HG03280 (cell line): ENCODE data around the gene TUBA4B.
A peak's percentile ranks its signal among the peaks of the same experiment; 100 is the strongest.

Source experiments
- ATAC-seq: cut with Tn5 transposase; IDR thresholded peaks from one replicate; pipeline ENCODE4 v1.9.1; 2021; ENCODE audit warnings: mild to moderate bottlenecking, moderate library complexity; ENCODE audit not compliant: unreplicated experiment

Gene TUBA4B

GRCh38 chr2:219218732-219219701, 34.0 kb upstream of the TUBA4B start, which contains the start of gene ABCB6:
Gene ABCB6, minus strand, starts transcription at chr2:219218958. Its CDS starts 285 bp downstream, at chr2:219218673.
- ATAC-seq: peak; percentile 83

GRCh38 chr2:219219784-219220532, 33.1 kb upstream of the TUBA4B start:
- ATAC-seq: no peak

GRCh38 chr2:219220652-219221402, 32.2 kb upstream of the TUBA4B start:
- ATAC-seq: no peak

- no peak for ATAC-seq
Measured at GRCh38 chr2:219221957-219222518, 31.0 kb upstream of the TUBA4B start.

GRCh38 chr2:219223831-219224610, 29.0 kb upstream of the TUBA4B start:
- no peak for ATAC-seq

GRCh38 chr2:219225350-219225749, 27.7 kb upstream of the TUBA4B start:
- ATAC-seq: no peak

GRCh38 chr2:219228041-219228910, 24.8 kb upstream of the TUBA4B start:
- no peak for ATAC-seq

- ATAC-seq: no peak
Measured at GRCh38 chr2:219228911-219229304, 24.1 kb upstream of the TUBA4B start.

GRCh38 chr2:219229305-219230058, 23.6 kb upstream of the TUBA4B start, which contains the start of the genes ANKZF1 and ATG9A:
Gene ANKZF1, plus strand, starts transcription at chr2:219229806. Its CDS starts 452 bp downstream, at chr2:219230258.
Gene ATG9A, minus strand, starts transcription at chr2:219229636. Its CDS starts 1,612 bp downstream, at chr2:219228024.
- ATAC-seq: peak; percentile 96

- ATAC-seq: no peak
Measured at GRCh38 chr2:219230059-219230540, 22.9 kb upstream of the TUBA4B start.

- ATAC-seq: no peak
Measured at GRCh38 chr2:219234331-219234730, 18.7 kb upstream of the TUBA4B start.

- ATAC-seq: no peak
Measured at GRCh38 chr2:219243291-219243761, 9.7 kb upstream of the TUBA4B start.

GRCh38 chr2:219244789-219245147, 8.3 kb upstream of the TUBA4B start:
- no peak for ATAC-seq

- peak; percentile 83 for ATAC-seq
Measured at GRCh38 chr2:219245148-219245898, 7.7 kb upstream of the TUBA4B start, which contains the start of the genes GLB1L and STK16. Gene GLB1L, minus strand, starts transcription at chr2:219245444. Its CDS starts 1,871 bp downstream, at chr2:219243573. Gene STK16, plus strand, starts transcription at chr2:219245479. Its CDS starts 521 bp downstream, at chr2:219246000.

GRCh38 chr2:219245899-219246230, 7.2 kb upstream of the TUBA4B start:
- ATAC-seq: no peak

GRCh38 chr2:219246559-219246958, 6.5 kb upstream of the TUBA4B start:
- ATAC-seq: no peak
